G401.6 (cell line): Measurements from ENCODE around the gene MAPKAP1.
A peak's percentile ranks its signal among the peaks of the same experiment; 100 is the strongest.

Experiments
- FAIRE-seq: peaks from 2 replicates; lab custom pipeline; 2012; peaks lifted over from hg19 to GRCh38; lab: Jason Lieb, UNC

Gene MAPKAP1

GRCh38 chr9:125511789-125512660 lies 195.0 kb downstream of the MAPKAP1 start:
- no peak for FAIRE-seq

- no peak for FAIRE-seq
Measured at GRCh38 chr9:125510980-125511379, 196.0 kb downstream of the MAPKAP1 start.

- FAIRE-seq, result no peak
Measured at GRCh38 chr9:125509476-125509875, 197.5 kb downstream of the MAPKAP1 start.

GRCh38 chr9:125508249-125508648 lies 198.8 kb downstream of the MAPKAP1 start:
- no peak for FAIRE-seq

GRCh38 chr9:125507226-125507625 lies 199.8 kb downstream of the MAPKAP1 start:
- no peak for FAIRE-seq

GRCh38 chr9:125505988-125506438 lies 201.0 kb downstream of the MAPKAP1 start:
- no peak for FAIRE-seq

GRCh38 chr9:125504616-125505015 lies 202.4 kb downstream of the MAPKAP1 start:
- FAIRE-seq, result no peak

GRCh38 chr9:125497906-125498305 lies 209.1 kb downstream of the MAPKAP1 start:
- FAIRE-seq, result no peak

- FAIRE-seq, result no peak
Measured at GRCh38 chr9:125497478-125497877, 209.5 kb downstream of the MAPKAP1 start.

- no peak for FAIRE-seq
Measured at GRCh38 chr9:125496313-125496834, 210.6 kb downstream of the MAPKAP1 start.

GRCh38 chr9:125495172-125496119 lies 211.6 kb downstream of the MAPKAP1 start:
- FAIRE-seq, result peak; percentile 41

GRCh38 chr9:125494653-125494915 lies 212.4 kb downstream of the MAPKAP1 start:
- no peak for FAIRE-seq

- peak; percentile 45 for FAIRE-seq
Measured at GRCh38 chr9:125493881-125494652, 212.9 kb downstream of the MAPKAP1 start.

- FAIRE-seq, result no peak
Measured at GRCh38 chr9:125493384-125493783, 213.6 kb downstream of the MAPKAP1 start.

- FAIRE-seq, result no peak
Measured at GRCh38 chr9:125492719-125493118, 214.3 kb downstream of the MAPKAP1 start.

- FAIRE-seq, result no peak
Measured at GRCh38 chr9:125487842-125488241, 219.2 kb downstream of the MAPKAP1 start.

- no peak for FAIRE-seq
Measured at GRCh38 chr9:125486576-125486975, 220.4 kb downstream of the MAPKAP1 start.

GRCh38 chr9:125486152-125486508 lies 220.9 kb downstream of the MAPKAP1 start:
- no peak for FAIRE-seq

- no peak for FAIRE-seq
Measured at GRCh38 chr9:125485471-125486151, 221.4 kb downstream of the MAPKAP1 start.

- FAIRE-seq, result peak; percentile 66
Measured at GRCh38 chr9:125484350-125485282, 222.4 kb downstream of the MAPKAP1 start.
